ENCODE results near the gene KRAS. TPM values are rescaled to one million over a fixed set of nuclear protein-coding genes. Genes with fewer than 3 reads are reported as not detected.

KRAS gene
- total RNA-seq, 2 donors from 2014 or later, result 12.1 to 19.1 TPM

- TF ChIP-seq POLR2AphosphoS5 (IDR thresholded peaks at IDR 0.05) (no peak), POLR2A (IDR thresholded peaks at IDR 0.05) (no peak), CTCF (IDR thresholded peaks at IDR 0.05) (no peak)
- Histone ChIP-seq H3K4me3 (no peak overlapping the region), H3K36me3 (no peaks in the 10 kb centered on the region), H3K27me3 (replicated peaks; ENCODE audit: insufficient read depth) (no peaks in the 10 kb centered on the region), H3K9me3 (no peaks in the 10 kb centered on the region), H3K4me1 (replicated peaks) (no peaks in the 10 kb centered on the region), H3K27ac (no peak overlapping the region)
- DNase-seq (ENCODE audit: low spot score), result no peak
- WGBS, result 95% methylated on average over 1 of the region's 1 CpG
- intact Hi-C loops (cut with DNase I), result no loop called here
Observed at GRCh38 chr12:25213338-25213737, 37.4 kb downstream of the KRAS start.

GRCh38 chr12:25208554-25208953 is 42.2 kb downstream of the KRAS start:
- H3K36me3 ChIP-seq, result no peaks in the 10 kb centered on the region
- no peak overlapping the region for H3K27ac ChIP-seq
- no peaks in the 10 kb centered on the region for H3K27me3 ChIP-seq (replicated peaks; ENCODE audit: insufficient read depth)
- 75% methylated on average over 1 of the region's 1 CpG for WGBS
- TF ChIP-seq CTCF (IDR thresholded peaks at IDR 0.05) (no peak), POLR2AphosphoS5 (IDR thresholded peaks at IDR 0.05) (no peak), POLR2A (IDR thresholded peaks at IDR 0.05) (no peak)
- H3K9me3 ChIP-seq, result no peaks in the 10 kb centered on the region
- H3K4me1 ChIP-seq (replicated peaks), result no peaks in the 10 kb centered on the region
- no peak for DNase-seq (ENCODE audit: low spot score)
- no peak overlapping the region for H3K4me3 ChIP-seq
- intact Hi-C loops (cut with DNase I), result no loop called here

- no peaks in the 10 kb centered on the region for H3K27me3 ChIP-seq (replicated peaks; ENCODE audit: insufficient read depth)
- DNase-seq (ENCODE audit: low spot score), result no peak
- TF ChIP-seq POLR2AphosphoS5 (IDR thresholded peaks at IDR 0.05), result no peak
- no peak for TF ChIP-seq CTCF (IDR thresholded peaks at IDR 0.05)
- TF ChIP-seq POLR2A (IDR thresholded peaks at IDR 0.05), result no peak
Observed at GRCh38 chr12:25207846-25208245, 42.9 kb downstream of the KRAS start.

GRCh38 chr12:25207411-25207810 is 43.3 kb downstream of the KRAS start:
- H3K27me3 ChIP-seq (replicated peaks; ENCODE audit: insufficient read depth), result no peaks in the 10 kb centered on the region
- TF ChIP-seq POLR2AphosphoS5 (IDR thresholded peaks at IDR 0.05) (no peak), POLR2A (IDR thresholded peaks at IDR 0.05) (no peak), CTCF (IDR thresholded peaks at IDR 0.05) (no peak)
- H3K27ac ChIP-seq, result no peak overlapping the region
- intact Hi-C loops (cut with DNase I), result no loop called here
- no peaks in the 10 kb centered on the region for H3K36me3 ChIP-seq
- no peak for DNase-seq (ENCODE audit: low spot score)
- 96% methylated on average over 6 of the region's 6 CpGs for WGBS
- H3K4me3 ChIP-seq, result no peak overlapping the region
- H3K9me3 ChIP-seq, result no peaks in the 10 kb centered on the region
- no peaks in the 10 kb centered on the region for H3K4me1 ChIP-seq (replicated peaks)

More at GRCh38 chr12:25207846-25208245, 42.9 kb downstream of the KRAS start:
- intact Hi-C loops (cut with DNase I), result no loop called here
- no peak overlapping the region for H3K27ac ChIP-seq
- 92% methylated on average over 1 of the region's 1 CpG for WGBS
- H3K9me3 ChIP-seq, result no peaks in the 10 kb centered on the region
- no peaks in the 10 kb centered on the region for H3K4me1 ChIP-seq (replicated peaks)
- H3K36me3 ChIP-seq, result no peaks in the 10 kb centered on the region
- H3K4me3 ChIP-seq, result no peak overlapping the region

GRCh38 chr12:25202137-25202536 is 48.6 kb downstream of the KRAS start:
- no peak for DNase-seq (ENCODE audit: low spot score)
- WGBS, result 86% methylated on average over 2 of the region's 2 CpGs
- no peak overlapping the region for H3K4me3 ChIP-seq
- H3K4me1 ChIP-seq (replicated peaks), result no peaks in the 10 kb centered on the region
- H3K36me3 ChIP-seq, result no peaks in the 10 kb centered on the region
- TF ChIP-seq POLR2A (IDR thresholded peaks at IDR 0.05), result no peak
- TF ChIP-seq POLR2AphosphoS5 (IDR thresholded peaks at IDR 0.05), result no peak
- TF ChIP-seq CTCF (IDR thresholded peaks at IDR 0.05), result no peak
- no peaks in the 10 kb centered on the region for H3K27me3 ChIP-seq (replicated peaks; ENCODE audit: insufficient read depth)
- intact Hi-C loops (cut with DNase I), result no loop called here
- no peaks in the 10 kb centered on the region for H3K9me3 ChIP-seq
- H3K27ac ChIP-seq, result no peak overlapping the region

All from prostate gland (tissue), 2 donors.